GM19351 (cell line): Measurements from ENCODE around the gene KCNE2.
"Not testable (repeated sequence)": the region's sequence is repeated elsewhere in the genome, so short reads cannot be mapped to it uniquely, and the experiment has no call there.

Experiments
- ATAC-seq: cut with Tn5 transposase; IDR thresholded peaks from one replicate; pipeline ENCODE4 v1.9.1; 2021; ENCODE audit warnings: mild to moderate bottlenecking, moderate library complexity; ENCODE audit not compliant: unreplicated experiment

Gene KCNE2

DNA sequence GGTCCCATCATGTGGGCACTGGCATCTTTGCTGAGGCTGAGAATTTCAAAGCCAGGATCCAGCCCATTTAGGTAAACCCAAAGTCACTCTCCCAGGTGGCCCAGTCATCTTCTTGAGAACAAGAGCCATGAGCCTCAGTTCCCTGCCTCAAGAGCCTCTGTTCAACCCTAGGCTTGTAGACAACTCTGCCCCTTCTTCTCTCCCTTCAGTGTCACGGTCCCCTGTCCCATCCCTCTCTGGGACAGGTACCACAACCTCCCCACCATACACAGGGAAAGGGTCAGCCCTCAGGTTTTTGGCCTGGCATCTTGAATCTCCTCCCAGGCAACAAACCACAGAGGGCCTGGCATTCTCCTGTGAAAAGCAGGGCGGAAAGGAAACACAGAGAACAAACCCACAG is 41.9 kb downstream of the KCNE2 start:
- not testable (repeated sequence) for ATAC-seq

DNA sequence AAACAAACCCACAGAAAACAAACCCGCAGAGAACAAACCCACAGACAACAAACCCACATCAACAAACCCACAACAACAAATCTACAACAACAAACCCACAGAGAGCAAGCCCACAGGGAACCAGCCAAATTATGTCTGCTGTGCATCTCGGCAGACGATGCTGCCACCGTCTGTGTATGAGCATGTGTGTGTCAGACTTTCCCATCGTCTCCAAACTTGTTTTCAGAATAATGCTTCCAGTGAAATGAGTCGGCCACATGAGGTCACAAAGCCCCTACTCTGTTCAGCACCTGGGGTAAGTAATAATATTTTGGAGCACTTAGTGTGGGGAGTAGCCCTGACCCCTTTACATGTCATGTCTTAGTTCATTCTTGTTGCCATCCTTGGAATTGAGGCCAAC is 42.3 kb downstream of the KCNE2 start:
- ATAC-seq, result not testable (repeated sequence)

DNA sequence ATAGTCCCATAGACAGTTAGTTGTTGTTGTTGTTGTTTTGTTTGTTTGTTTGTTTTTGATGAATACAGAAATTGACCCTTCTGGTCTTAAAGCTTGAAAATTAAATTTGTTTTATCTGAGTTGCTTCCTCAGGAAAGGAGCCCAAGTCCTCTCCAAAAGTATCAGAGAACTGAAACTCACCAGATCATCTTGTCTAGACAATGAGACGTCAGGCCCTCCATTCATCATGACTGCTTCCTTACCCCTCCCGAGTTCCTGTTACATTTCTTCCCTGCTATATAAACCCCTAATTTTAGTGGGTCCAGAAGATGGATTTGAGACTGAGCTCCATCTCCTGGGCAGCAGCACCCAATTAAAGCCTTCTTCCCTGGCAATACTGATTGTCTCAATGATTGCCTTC is 42.9 kb downstream of the KCNE2 start:
- not testable (repeated sequence) for ATAC-seq

GRCh38 chr21:34407294-34407693 is 43.5 kb downstream of the KCNE2 start:
- not testable (repeated sequence) for ATAC-seq

GRCh38 chr21:34417448-34418077 is 53.8 kb downstream of the KCNE2 start:
- not testable (repeated sequence) for ATAC-seq
